Activated gamma-delta T cell treated with anti-CD3 and anti-CD28 coated beads, Interleukin-2, amount 50 U/mL, for 16 hours (primary cell): ENCODE data around the gene P2RY10.
A peak's percentile ranks its signal among the peaks of the same experiment; 100 is the strongest.
"Not testable (repeated sequence)": the region's sequence is repeated elsewhere in the genome, so short reads cannot be mapped to it uniquely, and the experiment has no call there.

Experiments used
- DNase-seq: peaks from one replicate; pipeline ENCODE4 v3.0.0-alpha.2; 2020; ENCODE audit warnings: low read depth

The P2RY10 gene

GRCh38 chrX:78945186-78945912 is at the start of gene P2RY10:
Gene P2RY10, plus strand, starts transcription at chrX:78945391. Its CDS starts 15,130 bp downstream, at chrX:78960521.
- peak; percentile 1 for DNase-seq

GRCh38 chrX:78922754-78923153 is 22.4 kb upstream of the P2RY10 start:
- DNase-seq: no peak

DNA sequence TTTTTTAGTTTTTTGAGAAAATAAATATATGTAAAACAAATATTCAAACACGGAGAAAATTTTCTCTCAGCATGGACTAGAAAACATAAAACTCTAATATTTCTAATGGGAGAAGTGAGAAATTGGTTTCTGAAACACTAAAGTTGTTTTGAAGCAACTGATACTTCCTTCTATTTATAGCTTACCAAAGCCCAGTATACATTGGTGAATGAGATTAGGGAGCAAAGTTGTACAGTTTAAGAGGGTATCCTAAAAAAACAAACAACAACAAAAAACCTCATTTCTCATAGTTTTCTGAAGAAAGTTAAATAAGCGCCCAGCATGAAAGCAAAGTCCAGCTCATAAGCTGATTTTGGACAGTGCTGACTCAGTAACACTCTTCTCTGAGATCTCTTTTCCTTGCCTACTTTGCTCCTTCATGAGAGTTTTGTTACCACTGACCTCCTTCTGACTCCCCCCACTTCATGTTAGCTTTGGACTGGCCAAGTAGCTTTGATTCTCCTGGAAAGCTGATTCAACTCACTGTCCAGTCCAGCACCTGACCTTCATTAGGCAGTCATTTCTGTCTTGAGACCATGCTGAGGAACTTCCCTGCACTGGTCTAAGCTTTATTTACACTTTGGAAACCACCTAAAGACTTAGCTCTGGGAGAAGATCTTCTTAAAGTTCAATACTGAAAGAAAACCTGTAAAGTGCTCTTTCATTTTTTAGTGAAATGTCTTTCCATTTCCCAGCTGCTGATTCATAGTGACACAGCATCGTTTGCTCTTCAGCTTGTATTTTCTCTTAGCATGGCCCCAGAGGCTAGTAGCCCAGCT is 21.8 kb upstream of the P2RY10 start:
- no peak for DNase-seq

DNA sequence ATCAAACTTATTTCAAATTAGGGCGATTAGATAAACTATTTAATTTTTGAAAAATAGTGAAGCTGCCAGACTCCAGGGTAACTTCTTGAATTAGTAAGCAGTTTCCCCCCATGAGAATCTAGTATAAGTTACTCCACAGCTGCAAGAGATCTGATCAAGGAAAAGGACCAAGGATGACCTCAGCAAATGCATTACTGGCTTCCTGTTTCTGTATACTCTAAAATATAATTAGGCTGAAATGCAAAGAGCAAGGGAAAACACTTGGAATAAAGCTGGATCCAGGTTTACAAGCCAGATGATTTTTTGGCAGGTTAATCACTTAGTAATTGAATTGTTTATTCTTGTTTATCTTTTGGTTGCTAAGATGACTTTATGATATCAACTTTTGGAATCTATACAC is 13.4 kb upstream of the P2RY10 start:
- DNase-seq: no peak

GRCh38 chrX:78934866-78935265 is 10.3 kb upstream of the P2RY10 start:
- DNase-seq: no peak

DNA sequence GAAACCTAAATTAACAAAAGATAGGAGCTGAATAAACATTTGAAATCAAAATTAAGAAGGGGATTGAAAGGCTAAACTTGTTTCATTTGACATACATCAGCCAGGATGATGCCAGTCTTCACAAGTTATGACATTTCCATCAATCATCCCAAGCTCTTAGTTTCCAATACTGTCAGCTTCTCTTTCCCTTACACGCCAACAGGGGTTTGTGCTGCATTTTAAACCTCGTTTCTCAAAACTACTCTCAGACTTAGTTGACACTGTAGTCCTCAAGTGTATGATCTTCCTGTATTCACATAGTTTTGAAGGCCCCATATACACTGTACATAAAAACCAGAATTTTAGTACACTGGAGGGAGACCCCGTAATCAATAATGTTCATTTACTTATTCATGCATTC is 840 bp upstream of the P2RY10 start:
- no peak for DNase-seq

DNA sequence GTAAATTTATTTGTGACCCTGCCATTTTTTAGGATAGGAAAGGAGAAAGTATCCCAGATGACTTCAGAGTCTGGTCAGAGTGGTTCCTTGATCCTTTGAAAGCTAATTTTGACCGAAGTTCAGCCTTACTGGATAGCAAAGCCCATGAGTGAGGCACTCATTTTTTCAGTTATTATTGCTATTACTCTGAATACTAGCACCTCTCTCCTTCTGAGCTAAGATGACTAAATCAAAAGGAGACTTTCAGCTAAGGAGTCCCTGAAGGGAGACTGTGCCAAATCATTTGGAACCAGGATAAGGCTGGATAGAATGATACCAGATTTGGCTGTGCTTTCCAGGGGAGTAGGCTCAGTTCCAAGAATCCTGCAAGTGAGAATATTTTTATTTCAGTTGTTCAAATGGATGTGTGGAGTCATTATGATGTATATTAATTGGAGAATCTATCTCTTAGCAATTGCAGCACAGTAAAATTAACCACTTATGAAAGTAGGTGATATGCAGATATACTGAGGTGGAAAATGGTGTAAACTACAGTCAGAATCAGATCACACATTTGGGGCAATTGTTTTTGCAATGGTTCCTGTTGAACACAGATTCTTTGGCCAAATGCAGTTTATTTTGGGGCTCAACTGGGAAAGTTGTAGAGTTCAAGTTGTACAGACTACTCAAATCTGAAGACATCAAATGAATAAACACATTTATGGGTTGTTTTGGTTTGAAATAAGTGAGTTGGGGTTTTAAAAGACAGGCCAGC is 1.2 kb downstream of the P2RY10 start:
- DNase-seq: no peak

DNA sequence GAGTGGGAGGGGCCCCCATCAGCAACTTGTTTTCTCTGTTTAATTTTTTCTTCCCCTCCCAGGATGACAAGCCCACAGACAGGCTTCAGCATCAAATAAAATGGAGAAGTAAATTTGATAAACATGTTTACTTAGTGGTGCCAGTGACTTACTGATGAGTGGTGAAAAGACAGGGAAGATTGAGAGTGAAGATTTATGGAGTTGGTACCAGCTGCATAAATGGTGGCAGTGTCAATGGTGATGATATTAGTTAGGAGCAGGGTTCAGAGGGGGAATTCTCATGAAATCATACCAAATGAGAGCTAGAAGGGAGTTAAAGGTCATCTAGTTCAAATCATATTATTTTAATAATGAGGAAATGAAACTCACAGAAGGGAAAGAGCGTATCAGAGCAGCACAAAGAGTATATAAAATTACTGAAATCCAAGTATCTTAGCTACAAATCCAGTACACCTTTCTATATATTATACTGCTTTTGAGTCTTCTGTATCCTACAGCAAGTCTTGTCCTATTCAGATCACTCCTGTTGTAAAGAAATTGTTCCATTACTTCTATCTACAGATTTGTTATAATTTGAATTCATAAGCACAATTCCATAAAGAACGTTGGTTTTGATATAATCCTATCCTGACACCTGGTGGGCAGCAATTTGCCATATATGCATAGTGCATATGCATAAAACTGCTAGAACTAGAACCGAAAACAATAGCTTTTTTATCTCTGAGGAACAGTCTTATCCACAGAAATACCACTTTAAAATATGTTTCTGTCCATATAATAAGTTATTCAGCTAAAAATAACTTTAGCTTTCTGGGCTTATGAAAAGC is 5.0 kb downstream of the P2RY10 start:
- DNase-seq: no peak

GRCh38 chrX:78957049-78957767 is 12.0 kb downstream of the P2RY10 start:
- DNase-seq: no peak

- DNase-seq: no peak
Measured at GRCh38 chrX:78957768-78958130, 12.6 kb downstream of the P2RY10 start.

GRCh38 chrX:78958419-78959116 is 13.4 kb downstream of the P2RY10 start:
- DNase-seq: no peak

DNA sequence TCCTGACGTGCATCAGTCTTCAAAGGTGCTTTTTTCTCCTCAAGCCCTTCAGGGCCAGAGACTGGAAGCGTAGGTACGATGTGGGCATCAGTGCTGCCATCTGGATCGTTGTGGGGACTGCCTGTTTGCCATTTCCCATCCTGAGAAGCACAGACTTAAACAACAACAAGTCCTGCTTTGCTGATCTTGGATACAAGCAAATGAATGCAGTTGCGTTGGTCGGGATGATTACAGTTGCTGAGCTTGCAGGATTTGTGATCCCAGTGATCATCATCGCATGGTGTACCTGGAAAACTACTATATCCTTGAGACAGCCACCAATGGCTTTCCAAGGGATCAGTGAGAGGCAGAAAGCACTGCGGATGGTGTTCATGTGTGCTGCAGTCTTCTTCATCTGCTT is 15.7 kb downstream of the P2RY10 start:
- no peak for DNase-seq

- no peak for DNase-seq
Measured at GRCh38 chrX:78964598-78964997, 19.4 kb downstream of the P2RY10 start.

DNA sequence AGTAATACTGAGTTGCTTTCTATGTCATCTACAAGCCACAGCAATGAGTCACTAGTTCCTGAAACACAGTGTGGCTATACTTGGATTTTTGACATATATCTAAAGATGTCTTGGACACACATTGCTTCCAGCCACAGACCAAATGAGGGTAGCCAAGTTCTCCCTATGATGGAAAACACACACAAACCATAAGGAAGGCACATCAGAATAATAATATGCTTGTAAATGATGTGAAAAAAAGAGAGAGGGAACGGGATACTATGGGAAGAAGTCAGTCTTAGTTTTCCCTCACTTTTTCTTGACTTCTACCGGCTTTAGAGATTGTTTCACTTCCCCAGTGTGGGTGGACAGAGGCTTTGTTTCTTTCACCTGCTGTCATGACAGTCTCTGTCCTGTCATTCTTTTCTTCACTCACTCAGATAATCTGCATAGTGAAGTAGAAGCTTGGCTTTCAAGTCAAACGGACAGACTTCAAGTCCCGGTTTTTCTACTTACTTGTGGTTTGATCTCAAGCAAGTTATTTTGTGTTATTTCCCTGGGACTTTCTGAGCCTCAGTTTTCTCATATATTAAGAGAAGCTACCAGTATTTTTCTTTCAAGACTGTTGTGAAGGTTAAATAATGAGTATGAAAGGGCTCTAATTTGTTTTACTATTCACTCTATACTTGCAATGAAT is 34.7 kb downstream of the P2RY10 start:
- no peak for DNase-seq

GRCh38 chrX:78989349-78989748 is 44.2 kb downstream of the P2RY10 start:
- no peak for DNase-seq

DNA sequence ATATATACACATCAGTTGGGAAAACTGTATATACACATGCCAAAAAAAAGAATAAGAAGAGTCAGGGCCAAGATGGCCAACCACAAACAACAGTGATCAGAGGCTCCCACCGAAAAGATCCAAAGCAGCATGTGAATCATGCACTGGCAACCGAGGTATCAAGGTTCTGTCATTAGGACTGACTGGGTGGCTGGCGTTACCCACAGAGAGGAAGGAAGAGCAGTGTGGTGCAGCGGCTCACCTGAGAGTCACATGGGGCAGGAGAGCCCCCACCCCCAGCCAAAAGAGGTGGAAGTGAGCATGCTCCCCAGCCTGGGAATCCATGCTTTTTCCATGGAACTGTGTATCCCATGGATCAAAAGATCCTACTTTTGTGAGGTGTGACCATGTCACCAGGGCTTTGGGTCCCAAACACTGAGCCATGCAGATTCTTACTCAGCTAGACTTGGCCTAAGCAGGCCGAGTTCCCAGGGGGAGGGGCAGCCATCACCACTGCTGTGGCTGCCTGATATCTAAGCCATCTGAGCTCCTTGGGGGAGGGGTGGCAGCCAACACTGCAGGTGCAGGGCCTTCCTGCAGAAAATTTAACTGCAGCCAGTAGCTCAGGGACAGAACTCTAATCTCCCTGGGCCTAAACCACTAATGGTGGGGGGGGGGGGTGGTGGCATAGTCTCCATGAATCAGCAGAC is 52.8 kb downstream of the P2RY10 start:
- DNase-seq: no peak

DNA sequence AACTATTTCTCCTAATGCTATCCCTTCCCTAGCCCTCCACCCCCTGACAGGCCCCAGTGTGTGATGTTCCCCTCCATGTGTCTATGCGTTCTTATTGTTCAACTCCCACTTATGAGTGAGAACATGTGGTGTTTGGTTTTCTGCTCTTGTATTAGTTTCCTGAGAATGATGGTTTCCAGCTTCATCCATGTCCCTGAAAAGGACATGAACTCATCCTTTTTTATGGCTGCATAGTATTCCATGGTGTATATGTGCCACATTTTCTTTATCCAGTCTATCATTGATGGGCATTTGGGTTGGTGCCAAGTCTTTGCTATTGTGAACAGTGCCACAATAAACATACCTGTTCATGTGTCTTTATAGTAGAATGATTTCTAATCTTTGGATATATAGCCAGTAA is 62.3 kb downstream of the P2RY10 start:
- not testable (repeated sequence) for DNase-seq
